Measurements from ENCODE around the gene RUFY3.
"Not testable (repeated sequence)": the region's sequence is repeated elsewhere in the genome, so short reads cannot be mapped to it uniquely, and the experiment has no call there.

Gene RUFY3

GRCh38 chr4:70768301-70768948 lies 46.7 kb downstream of the RUFY3 start:
- Histone ChIP-seq H3K9me3 (ENCODE audit: control insufficient read depth, insufficient read depth, low read length) (no peaks in the 10 kb centered on the region), H3K27me3 (ENCODE audit: control insufficient read depth, insufficient read depth, low read length) (no peaks in the 10 kb centered on the region), H3K4me1 (ENCODE audit: control insufficient read depth, insufficient read depth, low read length) (no peaks in the 10 kb centered on the region), H3K36me3 (ENCODE audit: control insufficient read depth, insufficient read depth, low read length) (no peaks in the 10 kb centered on the region), H3K4me3 (ENCODE audit: low read depth, low read length) (no peak overlapping the region), H3K9ac (ENCODE audit: low read depth, low read length) (no peak overlapping the region)

- H3K36me3 ChIP-seq (ENCODE audit: control insufficient read depth, insufficient read depth, low read length); H3K27me3 ChIP-seq (ENCODE audit: control insufficient read depth, insufficient read depth, low read length); H3K4me1 ChIP-seq (ENCODE audit: control insufficient read depth, insufficient read depth, low read length); H3K4me3 ChIP-seq (ENCODE audit: low read depth, low read length); H3K9ac ChIP-seq (ENCODE audit: low read depth, low read length); H3K9me3 ChIP-seq (ENCODE audit: control insufficient read depth, insufficient read depth, low read length): not testable (repeated sequence)
Measured at GRCh38 chr4:70769396-70769795, 47.6 kb downstream of the RUFY3 start.

GRCh38 chr4:70772929-70773555 lies 51.3 kb downstream of the RUFY3 start:
- no peaks in the 10 kb centered on the region for H3K9me3 ChIP-seq (ENCODE audit: control insufficient read depth, insufficient read depth, low read length)
- no peaks in the 10 kb centered on the region for H3K4me1 ChIP-seq (ENCODE audit: control insufficient read depth, insufficient read depth, low read length)
- H3K27me3 ChIP-seq (ENCODE audit: control insufficient read depth, insufficient read depth, low read length): no peaks in the 10 kb centered on the region
- H3K4me3 ChIP-seq (ENCODE audit: low read depth, low read length): no peak overlapping the region
- no peak overlapping the region for H3K9ac ChIP-seq (ENCODE audit: low read depth, low read length)
- no peaks in the 10 kb centered on the region for H3K36me3 ChIP-seq (ENCODE audit: control insufficient read depth, insufficient read depth, low read length)

GRCh38 chr4:70778888-70779422 lies 57.2 kb downstream of the RUFY3 start:
- no peaks in the 10 kb centered on the region for H3K36me3 ChIP-seq (ENCODE audit: control insufficient read depth, insufficient read depth, low read length)
- no peak overlapping the region for H3K9ac ChIP-seq (ENCODE audit: low read depth, low read length)
- H3K9me3 ChIP-seq (ENCODE audit: control insufficient read depth, insufficient read depth, low read length): no peaks in the 10 kb centered on the region
- H3K27me3 ChIP-seq (ENCODE audit: control insufficient read depth, insufficient read depth, low read length): no peaks in the 10 kb centered on the region
- no peaks in the 10 kb centered on the region for H3K4me1 ChIP-seq (ENCODE audit: control insufficient read depth, insufficient read depth, low read length)
- no peak overlapping the region for H3K4me3 ChIP-seq (ENCODE audit: low read depth, low read length)

- H3K4me3 ChIP-seq (ENCODE audit: low read depth, low read length): no peak overlapping the region
- H3K9me3 ChIP-seq (ENCODE audit: control insufficient read depth, insufficient read depth, low read length): no peaks in the 10 kb centered on the region
- H3K9ac ChIP-seq (ENCODE audit: low read depth, low read length): no peak overlapping the region
- no peaks in the 10 kb centered on the region for H3K36me3 ChIP-seq (ENCODE audit: control insufficient read depth, insufficient read depth, low read length)
- no peaks in the 10 kb centered on the region for H3K4me1 ChIP-seq (ENCODE audit: control insufficient read depth, insufficient read depth, low read length)
- no peaks in the 10 kb centered on the region for H3K27me3 ChIP-seq (ENCODE audit: control insufficient read depth, insufficient read depth, low read length)
Measured at GRCh38 chr4:70783096-70783495, 61.3 kb downstream of the RUFY3 start.

GRCh38 chr4:70787496-70787895 lies 65.7 kb downstream of the RUFY3 start:
- Histone ChIP-seq H3K9ac (ENCODE audit: low read depth, low read length) (no peak overlapping the region), H3K9me3 (ENCODE audit: control insufficient read depth, insufficient read depth, low read length) (no peaks in the 10 kb centered on the region), H3K27me3 (ENCODE audit: control insufficient read depth, insufficient read depth, low read length) (no peaks in the 10 kb centered on the region), H3K4me1 (ENCODE audit: control insufficient read depth, insufficient read depth, low read length) (no peaks in the 10 kb centered on the region), H3K4me3 (ENCODE audit: low read depth, low read length) (no peak overlapping the region), H3K36me3 (ENCODE audit: control insufficient read depth, insufficient read depth, low read length) (no peaks in the 10 kb centered on the region)

GRCh38 chr4:70788733-70789132 lies 67.0 kb downstream of the RUFY3 start:
- Histone ChIP-seq H3K36me3 (ENCODE audit: control insufficient read depth, insufficient read depth, low read length) (no peaks in the 10 kb centered on the region), H3K9me3 (ENCODE audit: control insufficient read depth, insufficient read depth, low read length) (no peaks in the 10 kb centered on the region), H3K9ac (ENCODE audit: low read depth, low read length) (no peak overlapping the region), H3K27me3 (ENCODE audit: control insufficient read depth, insufficient read depth, low read length) (no peaks in the 10 kb centered on the region), H3K4me3 (ENCODE audit: low read depth, low read length) (no peak overlapping the region), H3K4me1 (ENCODE audit: control insufficient read depth, insufficient read depth, low read length) (no peaks in the 10 kb centered on the region)

GRCh38 chr4:70793626-70794025 lies 71.9 kb downstream of the RUFY3 start:
- Histone ChIP-seq H3K36me3 (ENCODE audit: control insufficient read depth, insufficient read depth, low read length) (no peaks in the 10 kb centered on the region), H3K9me3 (ENCODE audit: control insufficient read depth, insufficient read depth, low read length) (no peaks in the 10 kb centered on the region), H3K27me3 (ENCODE audit: control insufficient read depth, insufficient read depth, low read length) (no peaks in the 10 kb centered on the region), H3K4me1 (ENCODE audit: control insufficient read depth, insufficient read depth, low read length) (no peaks in the 10 kb centered on the region), H3K4me3 (ENCODE audit: low read depth, low read length) (no peak overlapping the region), H3K9ac (ENCODE audit: low read depth, low read length) (no peak overlapping the region)

GRCh38 chr4:70801265-70801809 lies 79.6 kb downstream of the RUFY3 start:
- Histone ChIP-seq H3K4me1 (ENCODE audit: control insufficient read depth, insufficient read depth, low read length) (no peaks in the 10 kb centered on the region), H3K27me3 (ENCODE audit: control insufficient read depth, insufficient read depth, low read length) (no peaks in the 10 kb centered on the region), H3K36me3 (ENCODE audit: control insufficient read depth, insufficient read depth, low read length) (no peaks in the 10 kb centered on the region), H3K4me3 (ENCODE audit: low read depth, low read length) (no peak overlapping the region), H3K9ac (ENCODE audit: low read depth, low read length) (no peak overlapping the region), H3K9me3 (ENCODE audit: control insufficient read depth, insufficient read depth, low read length) (no peaks in the 10 kb centered on the region)

GRCh38 chr4:70802928-70803580 lies 81.3 kb downstream of the RUFY3 start:
- Histone ChIP-seq H3K27me3 (ENCODE audit: control insufficient read depth, insufficient read depth, low read length) (no peaks in the 10 kb centered on the region), H3K9me3 (ENCODE audit: control insufficient read depth, insufficient read depth, low read length) (no peaks in the 10 kb centered on the region), H3K4me3 (ENCODE audit: low read depth, low read length) (no peak overlapping the region), H3K4me1 (ENCODE audit: control insufficient read depth, insufficient read depth, low read length) (no peaks in the 10 kb centered on the region), H3K9ac (ENCODE audit: low read depth, low read length) (no peak overlapping the region), H3K36me3 (ENCODE audit: control insufficient read depth, insufficient read depth, low read length) (no peaks in the 10 kb centered on the region)

- H3K4me3 ChIP-seq (ENCODE audit: low read depth, low read length): no peak overlapping the region
- no peak overlapping the region for H3K9ac ChIP-seq (ENCODE audit: low read depth, low read length)
- H3K9me3 ChIP-seq (ENCODE audit: control insufficient read depth, insufficient read depth, low read length): no peaks in the 10 kb centered on the region
- H3K36me3 ChIP-seq (ENCODE audit: control insufficient read depth, insufficient read depth, low read length): no peaks in the 10 kb centered on the region
- no peaks in the 10 kb centered on the region for H3K4me1 ChIP-seq (ENCODE audit: control insufficient read depth, insufficient read depth, low read length)
- H3K27me3 ChIP-seq (ENCODE audit: control insufficient read depth, insufficient read depth, low read length): no peaks in the 10 kb centered on the region
Measured at GRCh38 chr4:70808151-70808550, 86.4 kb downstream of the RUFY3 start.

GRCh38 chr4:70815370-70815769 lies 93.6 kb downstream of the RUFY3 start:
- H3K9me3 ChIP-seq (ENCODE audit: control insufficient read depth, insufficient read depth, low read length): no peaks in the 10 kb centered on the region
- peaks cover 6% of the 10 kb centered on the region for H3K36me3 ChIP-seq (ENCODE audit: control insufficient read depth, insufficient read depth, low read length)
- no peaks in the 10 kb centered on the region for H3K27me3 ChIP-seq (ENCODE audit: control insufficient read depth, insufficient read depth, low read length)
- H3K4me1 ChIP-seq (ENCODE audit: control insufficient read depth, insufficient read depth, low read length): no peaks in the 10 kb centered on the region
- H3K9ac ChIP-seq (ENCODE audit: low read depth, low read length): no peak overlapping the region
- no peak overlapping the region for H3K4me3 ChIP-seq (ENCODE audit: low read depth, low read length)

Data from iPS-15b (cell line).